HepG2 (cell line): ENCODE results near the gene ALPI.

Experiments used
- CBFB ChIP-seq: sonication (generic); formaldehyde crosslinking; IDR thresholded peaks from 2 replicates; pipeline ENCODE4 v1.4.0; 2020; ENCODE audit warnings: missing genetic modification reagents
- CEBPB ChIP-seq: IDR thresholded peaks from 2 replicates; pipeline ENCODE4 v1.6.1; 2011; ENCODE audit warnings: low read depth, low read length, improper control_type of control experiment, borderline replicate concordance
- RFXANK ChIP-seq: IDR thresholded peaks from 2 replicates; pipeline ENCODE4 v1.6.1; 2016
- TCF7L2 ChIP-seq: IDR thresholded peaks from 2 replicates; pipeline ENCODE4 v1.6.1; 2011; ENCODE audit warnings: mild to moderate bottlenecking, low read depth, low read length, moderate library complexity
- YY1 ChIP-seq: IDR thresholded peaks from 2 replicates; pipeline ENCODE4 v1.6.1; 2011; ENCODE audit warnings: low read length, low read depth, moderate library complexity, mild to moderate bottlenecking; ENCODE audit not compliant: insufficient read depth, insufficient replicate concordance
- ZSCAN22 ChIP-seq: sonication (generic); formaldehyde crosslinking; IDR thresholded peaks from 2 replicates; pipeline ENCODE4 v1.4.0; 2020; ENCODE audit warnings: mild to moderate bottlenecking, missing genetic modification reagents

- no peak for TF ChIP-seq CEBPB
- no peak for TF ChIP-seq TCF7L2
- TF ChIP-seq ZSCAN22: no peak
- TF ChIP-seq YY1: no peak
- TF ChIP-seq RFXANK (CRISPR knock-in tag): no peak
- no peak for TF ChIP-seq CBFB
Observed at GRCh38 chr2:232418056-232418455, 37.9 kb upstream of the ALPI start.
